ENCODE data around the gene PRSS36.
"Not testable (repeated sequence)": the region's sequence is repeated elsewhere in the genome, so short reads cannot be mapped to it uniquely, and the experiment has no call there.

Gene PRSS36

DNA sequence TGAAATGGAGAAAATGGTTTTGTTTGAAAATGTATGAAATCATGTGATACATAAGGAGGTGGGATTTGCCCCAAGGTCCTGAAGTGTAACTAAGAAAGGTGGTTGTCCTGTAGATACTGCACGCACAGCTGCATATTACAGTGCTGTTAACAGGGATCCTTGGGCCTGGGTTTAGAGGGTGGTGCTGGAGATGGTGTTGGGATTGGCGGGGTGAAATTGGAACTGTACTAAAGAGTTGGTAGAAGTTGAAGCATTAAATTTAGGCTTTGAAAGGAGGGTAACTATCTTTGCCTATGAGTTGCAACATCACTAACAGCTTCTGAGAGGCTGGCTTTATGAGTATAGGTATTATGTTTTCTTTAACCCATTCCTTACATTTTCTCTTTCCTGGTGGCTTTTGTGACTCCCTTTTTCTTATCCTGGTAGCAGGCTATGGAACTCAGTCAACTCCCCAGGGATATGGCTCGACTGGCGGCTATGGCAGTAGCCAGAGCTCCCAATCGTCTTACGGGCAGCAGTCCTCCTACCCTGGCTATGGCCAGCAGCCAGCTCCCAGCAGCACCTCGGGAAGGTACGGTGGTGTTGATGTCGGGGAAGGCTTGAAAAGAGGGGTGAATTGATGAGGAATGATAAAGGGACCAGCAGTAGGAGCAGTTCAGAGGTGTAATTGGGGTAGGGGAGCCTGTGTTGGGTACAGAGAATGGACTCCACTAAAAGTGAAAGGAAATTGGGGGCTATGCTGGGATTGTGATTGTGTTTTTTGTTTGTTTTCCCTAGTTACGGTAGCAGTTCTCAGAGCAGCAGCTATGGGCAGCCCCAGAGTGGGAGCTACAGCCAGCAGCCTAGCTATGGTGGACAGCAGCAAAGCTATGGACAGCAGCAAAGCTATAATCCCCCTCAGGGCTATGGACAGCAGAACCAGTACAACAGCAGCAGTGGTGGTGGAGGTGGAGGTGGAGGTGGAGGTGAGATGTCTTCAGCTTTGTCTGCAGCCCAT, 33.9 kb upstream of the PRSS36 start:
- no peak for DNase-seq

DNA sequence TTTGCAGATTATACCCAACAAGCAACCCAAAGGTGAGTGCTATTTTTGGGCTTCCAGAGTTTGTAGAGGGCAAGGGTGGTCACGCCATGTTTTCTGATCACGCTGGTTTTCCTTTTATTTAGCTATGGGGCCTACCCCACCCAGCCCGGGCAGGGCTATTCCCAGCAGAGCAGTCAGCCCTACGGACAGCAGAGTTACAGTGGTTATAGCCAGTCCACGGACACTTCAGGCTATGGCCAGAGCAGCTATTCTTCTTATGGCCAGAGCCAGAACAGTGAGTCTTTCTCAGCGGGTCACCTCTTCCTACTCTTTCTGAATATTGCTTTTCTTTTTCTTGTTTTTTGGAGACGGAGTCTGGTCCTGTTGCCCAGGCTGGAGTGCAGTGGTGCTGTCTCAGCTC, 32.5 kb upstream of the PRSS36 start:
- DNase-seq: no peak

DNA sequence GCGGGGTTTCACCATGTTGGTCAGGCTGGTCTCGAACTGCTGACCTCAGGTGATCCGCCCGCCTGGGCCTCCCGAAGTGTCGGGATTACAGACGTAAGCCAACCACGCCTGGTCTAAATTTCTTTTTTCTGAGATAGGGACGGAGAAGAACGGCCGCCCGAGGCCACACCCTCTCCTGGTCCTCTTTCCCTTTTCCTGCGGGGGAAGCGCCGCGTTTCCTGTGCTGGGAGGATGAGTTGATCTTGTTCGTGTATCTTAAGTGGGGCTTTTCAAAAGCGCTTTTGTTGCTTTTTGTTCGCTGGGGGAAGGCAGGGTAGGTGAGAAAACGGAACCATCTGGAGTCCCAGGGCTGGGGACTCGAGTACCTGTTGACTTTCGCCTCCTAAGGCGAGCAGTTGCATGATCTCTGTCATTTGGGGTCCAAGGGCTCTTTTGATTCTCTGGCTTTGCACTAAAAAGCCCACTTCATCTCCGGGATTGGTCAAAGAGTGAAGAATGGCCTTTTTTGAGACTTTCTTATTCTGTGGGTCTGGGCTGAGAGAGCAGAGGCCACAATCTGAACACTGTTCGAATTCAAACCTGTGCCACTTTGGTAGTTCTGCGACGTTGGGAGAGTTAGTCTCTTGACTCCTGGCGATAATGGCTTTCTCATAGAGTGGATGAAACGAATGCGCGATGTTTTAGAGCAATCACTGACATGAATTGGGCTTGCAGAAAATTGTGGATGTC, 31.4 kb upstream of the PRSS36 start:
- no peak for DNase-seq

DNA sequence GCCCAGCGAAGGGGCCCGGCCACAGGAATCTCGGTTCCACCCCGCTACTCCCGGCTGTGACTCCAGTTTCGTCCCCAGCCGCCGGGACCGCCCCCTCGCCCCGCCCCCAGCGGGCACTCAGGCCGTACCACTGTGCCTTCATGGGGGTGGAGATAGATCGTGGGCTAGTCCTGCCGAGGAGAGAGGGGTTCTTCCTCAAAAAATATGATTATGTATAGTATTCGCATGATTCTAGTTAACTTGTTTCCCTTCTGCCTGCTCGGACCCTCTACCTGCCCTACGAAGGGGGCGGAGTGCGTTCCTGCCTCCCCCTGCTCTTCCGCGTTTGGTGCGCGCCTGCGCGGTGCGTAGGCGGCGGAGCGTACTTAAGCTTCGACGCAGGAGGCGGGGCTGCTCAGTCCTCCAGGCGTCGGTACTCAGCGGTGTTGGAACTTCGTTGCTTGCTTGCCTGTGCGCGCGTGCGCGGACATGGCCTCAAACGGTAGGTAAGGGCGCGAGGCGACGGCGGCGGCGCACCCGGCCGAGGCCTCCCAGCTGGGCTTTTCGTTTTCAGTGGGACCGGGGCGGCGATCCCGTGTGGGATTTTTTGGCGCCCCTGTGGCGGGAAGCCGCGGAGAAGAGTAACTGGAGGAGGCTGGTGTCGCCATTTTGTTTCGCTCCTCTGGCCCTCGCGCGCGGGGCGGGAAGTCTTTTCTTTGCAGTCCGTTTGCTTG, 30.0 kb upstream of the PRSS36 start, which contains the start of gene FUS:
Gene FUS (plus strand): TSS at position 393 of the 713 bp plus-strand sequence. CDS start 76 bp downstream, at position 469.
- peak; percentile 94 for DNase-seq

DNA sequence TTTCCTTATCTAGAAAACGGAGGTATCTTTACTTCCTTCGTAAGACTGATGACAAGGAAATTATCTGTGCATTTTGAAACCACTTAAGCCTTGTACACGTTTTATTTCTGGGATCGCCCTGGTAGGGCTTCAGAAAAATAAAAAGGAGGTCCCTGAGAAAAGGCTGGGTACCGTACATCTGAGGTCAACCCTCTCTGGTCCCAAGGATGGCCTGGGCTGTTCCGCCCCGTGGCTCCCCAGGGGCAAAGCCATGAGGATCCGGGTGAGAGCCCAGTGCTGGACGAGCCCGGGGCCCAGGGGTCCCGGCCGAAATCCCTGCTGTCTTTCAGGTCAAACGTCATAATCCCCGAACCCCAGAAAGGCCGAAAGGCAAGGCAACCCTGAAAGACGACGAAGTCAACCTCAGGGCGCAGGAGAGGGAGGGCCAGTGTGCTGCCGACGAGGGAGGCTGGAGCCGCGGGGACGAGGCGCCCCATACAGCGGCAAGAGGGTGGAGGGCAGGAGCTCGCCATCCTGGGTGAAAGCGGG, 29.4 kb upstream of the PRSS36 start:
- DNase-seq: no peak

DNA sequence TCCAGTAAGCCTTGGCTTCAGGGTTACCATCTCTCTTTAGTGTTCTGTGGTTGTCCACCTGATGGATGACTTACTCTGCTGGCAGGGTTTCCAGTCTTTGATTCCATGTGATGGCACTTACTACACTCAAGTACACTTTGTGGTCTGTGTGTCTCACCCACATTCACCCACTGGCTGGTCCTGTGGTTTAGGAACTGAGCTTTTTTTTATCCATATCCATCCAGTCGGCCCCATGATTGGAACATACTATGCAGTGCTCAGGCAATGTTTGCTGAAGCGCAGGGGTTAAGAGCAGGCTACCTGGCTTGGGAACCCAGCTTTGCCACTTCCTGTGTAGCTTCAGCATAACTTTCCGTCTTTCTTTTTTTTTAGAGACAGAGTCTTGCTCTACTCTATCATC, 27.3 kb upstream of the PRSS36 start:
- DNase-seq: peak; percentile 59

DNA sequence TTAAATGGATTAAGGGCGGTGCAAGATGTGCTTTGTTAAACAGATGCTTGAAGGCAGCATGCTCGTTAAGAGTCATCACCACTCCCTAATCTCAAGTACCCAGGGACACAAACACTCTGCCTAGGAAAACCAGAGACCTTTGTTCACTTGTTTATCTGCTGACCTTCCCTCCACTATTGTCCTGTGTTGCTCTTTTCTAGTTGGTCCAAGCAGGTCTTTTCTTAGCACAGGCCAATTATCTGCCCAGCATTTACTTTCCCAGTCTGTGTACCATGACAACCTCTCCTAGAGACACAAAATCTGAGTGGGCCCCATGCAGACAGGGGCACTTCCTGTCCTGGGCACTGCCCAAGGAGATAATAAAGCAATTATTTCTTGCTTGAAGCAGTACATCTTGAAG, 20.2 kb upstream of the PRSS36 start:
- DNase-seq: not testable (repeated sequence)

DNA sequence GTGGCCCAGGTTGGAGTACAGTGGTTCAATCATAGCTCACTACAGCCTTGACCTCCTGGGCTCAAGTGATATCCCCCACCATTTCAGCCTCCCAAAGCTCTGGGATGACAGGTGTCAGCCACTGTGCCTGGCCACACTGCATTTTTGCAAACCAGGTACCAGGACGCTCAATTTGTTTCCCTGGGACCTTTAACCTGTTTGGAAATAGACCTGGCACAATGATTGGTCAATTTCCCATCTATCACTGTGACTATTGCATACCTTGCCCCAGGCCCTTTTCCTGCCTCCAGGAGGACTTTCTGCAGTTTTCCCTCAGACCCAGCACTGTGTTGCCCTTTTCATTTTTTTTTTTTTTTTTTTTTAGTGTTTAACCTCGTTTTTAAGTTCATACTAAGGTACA, 19.0 kb upstream of the PRSS36 start:
- DNase-seq: no peak

DNA sequence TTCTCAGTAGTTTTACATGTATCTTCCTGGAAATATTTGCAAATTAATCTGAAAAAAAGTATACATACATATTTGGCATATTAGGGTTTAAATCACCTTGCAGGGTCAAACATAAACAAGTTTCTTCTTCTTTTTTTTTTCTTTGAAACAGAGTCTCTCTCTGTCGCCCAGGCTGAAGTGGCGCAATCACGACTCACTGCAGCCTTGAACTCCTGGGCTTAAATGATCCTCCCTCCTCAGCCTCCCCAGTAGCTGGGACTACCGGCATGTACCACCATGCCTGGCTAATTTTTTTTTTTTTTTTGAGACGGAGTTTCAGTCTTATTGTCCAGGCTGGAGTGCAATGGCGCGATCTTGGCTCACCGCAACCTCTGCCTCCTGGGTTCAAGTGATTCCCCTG, 17.4 kb upstream of the PRSS36 start:
- DNase-seq: no peak

DNA sequence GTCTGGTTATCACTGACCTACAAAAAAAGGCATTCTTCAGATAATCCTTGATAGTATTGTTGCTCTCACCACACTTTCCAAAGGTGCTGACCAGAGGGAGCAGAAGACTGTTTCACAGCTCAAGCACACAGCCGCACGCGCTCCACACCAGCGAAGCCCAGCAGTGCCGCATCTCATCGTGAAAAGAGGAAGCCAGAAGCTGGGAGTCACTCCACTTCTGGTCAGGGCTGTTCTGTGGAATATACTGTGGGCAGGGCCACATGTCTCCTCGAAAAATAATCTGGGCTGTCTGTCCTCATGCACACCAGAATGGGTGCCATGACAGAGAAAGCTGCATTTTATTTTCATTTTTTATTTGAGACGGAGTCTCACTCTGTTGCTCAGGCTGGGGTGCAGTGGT, 7.3 kb upstream of the PRSS36 start:
- no peak for DNase-seq

DNA sequence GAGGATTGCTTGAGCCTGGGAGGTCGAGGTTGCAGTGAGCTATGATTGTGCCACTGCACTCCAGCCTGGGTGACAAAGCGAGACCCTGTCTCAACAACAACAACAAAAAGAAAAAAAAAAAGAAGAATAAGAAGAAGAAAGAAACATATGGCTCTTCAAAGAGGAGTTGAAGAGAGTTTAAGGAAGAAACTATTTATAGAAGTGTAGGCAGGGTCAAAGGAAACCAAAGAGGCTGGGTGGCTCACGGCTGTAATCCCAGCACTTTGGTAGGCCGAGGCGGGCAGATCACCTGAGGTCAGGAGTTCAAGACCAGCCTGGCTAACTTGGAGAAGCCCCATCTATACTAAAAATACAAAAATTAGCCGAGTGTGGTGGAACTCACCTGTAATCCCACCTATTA, 1.1 kb upstream of the PRSS36 start:
- DNase-seq: not testable (repeated sequence)

DNA sequence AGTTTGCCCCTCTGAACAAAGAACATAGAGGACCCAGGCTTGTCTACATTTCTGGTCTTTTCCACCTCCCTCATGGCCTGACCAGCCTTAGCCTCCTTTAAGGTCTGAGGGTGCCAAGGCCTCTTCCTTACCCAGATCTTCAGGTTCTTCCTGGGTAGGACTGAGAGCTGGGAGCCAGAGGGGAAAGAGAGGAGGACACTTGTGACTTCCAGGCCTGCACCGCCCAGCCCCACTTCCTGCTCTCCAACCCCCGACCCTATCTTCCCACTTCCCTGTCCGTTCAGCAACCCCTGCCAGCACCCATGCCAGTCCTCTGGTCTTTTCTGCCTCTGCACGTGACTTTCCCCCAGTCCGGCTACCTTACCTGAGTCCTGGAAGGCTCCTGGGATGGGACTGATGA, 534 bp downstream of the PRSS36 start:
- DNase-seq: no peak

DNA sequence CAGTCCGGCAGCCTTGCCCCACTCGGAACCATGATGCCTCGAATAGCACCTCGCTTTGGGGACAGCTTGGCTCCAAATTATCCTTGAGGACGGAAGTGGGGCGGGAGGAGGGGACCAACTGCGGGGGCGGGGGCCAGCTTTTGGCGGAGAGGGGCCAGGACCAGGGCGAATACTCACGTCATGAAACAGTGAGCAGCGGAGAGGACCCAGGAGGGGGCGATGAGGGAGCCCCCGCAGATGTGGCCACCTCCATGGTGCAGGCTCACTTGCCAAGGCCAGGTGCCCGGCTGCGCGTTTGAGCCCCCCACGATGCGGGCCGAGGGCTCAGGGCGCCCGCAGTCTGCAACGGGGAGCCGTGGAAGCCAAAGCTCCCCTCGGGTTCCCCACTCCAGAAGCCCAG, 970 bp downstream of the PRSS36 start:
- DNase-seq: no peak

DNA sequence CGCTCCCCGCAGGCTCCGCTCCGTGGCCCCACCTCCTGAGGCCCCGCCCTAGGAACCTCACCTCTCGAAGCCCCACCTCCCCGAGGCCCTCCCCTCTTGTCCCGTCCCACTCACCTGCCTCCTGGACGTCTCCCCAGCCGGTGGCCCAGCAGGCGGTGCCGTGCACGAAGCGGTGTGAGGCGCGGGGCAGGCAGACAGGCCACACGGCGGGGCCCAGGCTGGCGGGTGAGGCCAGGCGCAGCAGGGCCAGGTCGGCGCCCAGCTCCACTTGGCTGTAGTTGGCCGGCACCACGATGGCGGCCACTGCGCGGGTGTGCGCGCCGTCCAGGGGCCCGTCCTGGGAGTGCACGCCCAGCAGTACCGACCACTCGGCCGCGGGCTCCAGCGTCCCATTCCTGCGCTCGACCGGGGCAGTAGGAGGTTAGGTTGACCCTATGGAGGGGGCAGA, 1.6 kb downstream of the PRSS36 start:
- DNase-seq: no peak

DNA sequence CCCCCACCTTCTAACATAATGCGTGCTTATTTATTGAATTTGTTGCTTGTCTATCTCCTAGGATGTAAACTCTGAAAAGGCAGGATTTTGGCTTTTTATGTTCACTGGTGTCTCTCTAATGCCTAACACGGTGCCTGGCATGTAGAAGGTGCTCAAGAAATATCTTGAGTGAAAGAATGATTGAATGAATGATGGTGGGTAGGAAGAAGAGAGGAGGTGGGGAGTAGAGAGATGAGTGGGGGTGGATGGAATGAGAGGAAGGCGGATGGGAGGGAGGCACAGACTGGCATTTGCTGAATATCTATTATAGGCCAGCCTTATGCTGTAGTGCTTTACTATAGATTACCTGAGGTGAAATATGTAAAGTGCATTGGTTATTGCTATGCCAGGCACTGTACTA, 2.3 kb downstream of the PRSS36 start:
- no peak for DNase-seq

DNA sequence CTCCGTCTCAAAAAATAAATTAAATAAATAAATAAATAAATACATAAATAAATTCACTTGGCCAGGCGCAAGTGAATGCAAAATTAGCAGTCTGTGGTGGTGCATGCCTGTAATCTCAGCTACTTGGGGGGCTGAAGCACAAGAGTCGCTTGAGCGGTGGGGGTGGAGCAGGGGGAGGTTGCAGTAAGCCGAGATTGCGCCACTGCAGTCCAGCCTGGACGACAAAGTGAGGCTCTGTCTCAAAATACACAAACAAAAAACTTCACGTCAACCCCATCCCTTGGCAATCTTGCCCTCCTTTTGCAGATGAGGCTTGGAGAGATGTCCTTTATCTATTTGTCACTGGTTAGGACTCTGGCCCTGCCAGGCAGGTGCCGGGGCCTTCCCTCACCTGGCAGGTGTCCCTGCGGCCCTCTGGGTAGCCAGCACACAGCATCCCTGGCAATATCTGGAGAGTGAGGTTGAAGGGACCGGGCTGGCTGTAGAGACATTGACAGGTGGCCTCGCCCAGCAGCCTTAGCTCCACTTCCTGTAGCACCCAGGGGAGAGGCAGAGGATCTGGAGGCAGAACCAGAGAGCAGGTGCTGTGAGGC, 4.4 kb downstream of the PRSS36 start:
- no peak for DNase-seq

DNA sequence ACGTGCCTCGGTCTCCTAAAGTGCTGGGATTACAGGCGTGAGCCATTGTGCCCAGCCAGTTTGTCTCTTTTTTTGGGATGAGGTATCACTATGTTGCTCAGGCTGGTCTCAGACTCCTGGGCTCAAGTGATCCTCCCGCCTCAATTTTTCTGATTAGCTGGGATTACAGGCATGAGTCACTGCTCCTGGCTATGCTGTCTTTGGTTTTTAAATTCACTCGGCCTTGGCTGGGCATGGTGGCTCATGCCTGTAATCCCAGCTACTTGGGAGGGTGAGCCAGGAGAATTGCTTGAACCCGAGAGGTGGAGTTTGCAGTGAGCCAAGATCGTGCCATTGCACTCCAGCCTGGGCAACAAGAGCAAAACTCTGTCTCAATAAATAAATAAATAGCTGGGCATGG, 5.4 kb downstream of the PRSS36 start:
- DNase-seq: not testable (repeated sequence)

DNA sequence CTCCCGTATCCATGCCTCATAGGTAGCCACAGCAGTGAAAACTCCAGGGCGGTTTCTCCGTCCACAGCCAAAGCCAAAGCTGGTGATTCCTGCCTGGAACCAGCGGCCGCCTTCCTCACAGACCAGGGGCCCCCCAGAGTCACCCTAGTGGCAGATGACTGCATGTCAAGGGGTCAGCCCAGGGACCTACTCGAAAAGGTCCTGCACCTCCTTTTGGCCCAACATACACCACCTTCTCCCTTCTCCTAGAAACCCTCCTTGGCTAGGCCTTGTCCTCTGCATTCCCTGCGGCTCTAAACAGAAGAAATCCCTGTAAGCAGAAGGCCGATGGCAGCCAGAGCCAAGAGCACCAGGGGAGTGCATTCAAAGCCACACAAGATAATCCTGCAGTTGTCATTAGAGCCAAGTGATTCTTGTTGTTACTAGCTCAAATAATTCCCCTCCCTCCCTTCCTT, 6.1 kb downstream of the PRSS36 start:
- DNase-seq: no peak

DNA sequence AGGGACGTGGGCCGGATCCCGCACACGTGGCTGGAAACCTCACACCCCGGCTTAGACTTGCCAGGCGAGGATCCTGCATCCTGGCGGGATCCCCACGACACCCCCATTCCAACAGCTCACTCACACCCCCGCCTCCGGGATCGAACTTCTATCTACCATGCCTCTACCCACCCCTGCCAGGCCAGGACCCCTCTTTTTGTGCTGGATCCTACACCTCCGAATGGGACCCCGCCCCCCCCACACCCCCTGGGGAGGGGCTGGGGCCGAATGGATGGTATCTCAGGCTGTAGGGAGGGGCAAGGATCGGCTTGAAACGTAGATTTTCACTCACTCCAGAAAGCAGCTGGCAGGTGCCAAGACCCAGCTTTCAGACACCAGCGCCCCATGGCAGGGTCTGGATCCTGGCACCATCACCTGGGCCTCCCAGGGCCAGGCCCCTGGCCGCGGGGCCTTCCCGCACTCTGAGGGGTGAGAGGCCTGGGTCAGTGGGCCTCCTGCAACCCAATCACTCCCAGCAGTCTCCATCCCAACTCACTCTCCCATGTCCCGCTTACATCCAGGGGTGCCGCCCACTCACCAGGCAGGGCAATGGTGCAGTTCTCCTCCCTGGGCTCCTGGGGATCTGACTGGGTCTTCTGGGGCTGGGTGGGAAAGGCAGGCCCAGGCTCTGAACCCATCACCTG, 6.7 kb downstream of the PRSS36 start:
- no peak for DNase-seq

DNA sequence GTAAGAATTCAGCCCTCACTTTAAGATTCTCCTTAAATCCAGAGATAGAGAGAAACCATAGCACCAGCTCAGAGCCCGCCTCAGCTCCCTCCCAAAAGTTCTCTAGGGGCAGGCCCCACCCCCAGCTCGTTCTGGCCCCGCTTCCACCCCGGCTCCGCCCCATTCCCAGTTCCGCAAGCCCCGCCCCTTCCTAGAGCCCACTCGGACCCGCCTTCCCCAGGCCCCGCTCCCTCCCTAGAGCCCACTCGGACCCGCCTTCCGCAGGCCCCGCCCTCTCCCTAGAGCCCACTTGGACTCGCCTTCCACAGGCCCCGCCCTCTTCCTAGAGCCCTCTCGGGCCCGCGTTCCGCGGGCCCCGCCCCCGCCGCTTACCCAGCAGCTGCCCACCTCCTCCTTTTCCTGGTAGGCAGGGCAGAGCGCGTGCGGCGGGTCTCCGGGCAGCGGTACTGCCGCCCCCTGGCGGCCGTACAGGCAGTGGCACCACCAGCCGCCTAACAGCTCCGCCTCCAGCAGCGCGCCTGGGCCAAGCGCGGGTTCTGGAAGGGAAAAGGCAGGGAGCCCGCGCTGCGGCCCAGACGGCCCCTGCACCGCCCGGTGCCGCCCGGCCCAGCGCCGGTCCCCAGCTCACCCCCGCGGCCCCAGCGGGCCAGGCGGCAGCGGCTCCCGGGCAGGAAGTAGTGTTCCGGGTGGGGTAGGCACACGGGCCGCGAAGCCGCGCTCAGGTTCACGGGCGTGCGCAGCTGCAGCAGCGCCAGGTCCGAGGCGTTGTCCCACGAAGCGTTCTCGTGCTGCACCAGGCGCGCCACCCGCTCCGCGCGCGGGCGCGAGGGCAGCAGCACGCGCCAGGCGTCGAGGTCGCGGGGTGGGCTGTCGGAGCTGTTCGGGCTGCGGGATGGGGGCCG, 7.5 kb downstream of the PRSS36 start:
- DNase-seq: peak; percentile 99
